HG03432 (cell line): Measurements from ENCODE around the gene PDE3A.

Source experiments
- ATAC-seq: cut with Tn5 transposase; IDR thresholded peaks from one replicate; pipeline ENCODE4 v1.9.1; 2021; ENCODE audit warnings: mild to moderate bottlenecking, moderate library complexity; ENCODE audit not compliant: unreplicated experiment

The PDE3A gene

GRCh38 chr12:20657496-20657895 is 289.2 kb downstream of the PDE3A start:
- ATAC-seq: no peak

GRCh38 chr12:20681334-20681733 is 313.0 kb downstream of the PDE3A start:
- ATAC-seq: no peak

GRCh38 chr12:20695232-20695631 is 326.9 kb downstream of the PDE3A start, which contains the start of gene SLCO1C1:
Gene SLCO1C1 (plus strand): TSS chr12:20695332. CDS start chr12:20699577, 4,245 bp downstream.
- no peak for ATAC-seq

GRCh38 chr12:20696181-20696905 is 328.0 kb downstream of the PDE3A start:
- ATAC-seq: no peak

- no peak for ATAC-seq
Observed at GRCh38 chr12:20701106-20701505, 332.8 kb downstream of the PDE3A start.

- no peak for ATAC-seq
Observed at GRCh38 chr12:20704860-20705259, 336.5 kb downstream of the PDE3A start.

- ATAC-seq: no peak
Observed at GRCh38 chr12:20711846-20712245, 343.5 kb downstream of the PDE3A start.

GRCh38 chr12:20716037-20716436 is 347.7 kb downstream of the PDE3A start:
- no peak for ATAC-seq

GRCh38 chr12:20716985-20717384 is 348.6 kb downstream of the PDE3A start:
- no peak for ATAC-seq

- ATAC-seq: no peak
Observed at GRCh38 chr12:20718294-20718693, 350.0 kb downstream of the PDE3A start.

- ATAC-seq: no peak
Observed at GRCh38 chr12:20722142-20722541, 353.8 kb downstream of the PDE3A start.

GRCh38 chr12:20731274-20731673 is 362.9 kb downstream of the PDE3A start:
- no peak for ATAC-seq
